GM19035 (cell line): Measurements from ENCODE around the gene SMAD3.
A peak's percentile ranks its signal among the peaks of the same experiment; 100 is the strongest.
"Not testable (repeated sequence)": the region's sequence is repeated elsewhere in the genome, so short reads cannot be mapped to it uniquely, and the experiment has no call there.

Source experiments
- ATAC-seq: cut with Tn5 transposase; IDR thresholded peaks from one replicate; pipeline ENCODE4 v1.9.1; 2021; ENCODE audit not compliant: unreplicated experiment

SMAD3 gene

GRCh38 chr15:67107014-67107812 lies 41.8 kb downstream of the SMAD3 start:
- ATAC-seq: no peak

GRCh38 chr15:67108122-67108961 lies 42.9 kb downstream of the SMAD3 start:
- no peak for ATAC-seq

GRCh38 chr15:67109141-67110034 lies 44.0 kb downstream of the SMAD3 start:
- ATAC-seq: no peak

GRCh38 chr15:67110361-67110781 lies 45.0 kb downstream of the SMAD3 start:
- ATAC-seq: no peak

- ATAC-seq: no peak
These were observed 45.8 kb downstream of the SMAD3 start for GRCh38 chr15:67110958-67111864.

GRCh38 chr15:67114046-67114445 lies 48.6 kb downstream of the SMAD3 start:
- no peak for ATAC-seq

- no peak for ATAC-seq
These were observed 49.6 kb downstream of the SMAD3 start for GRCh38 chr15:67114846-67115585.

- no peak for ATAC-seq
These were observed 50.2 kb downstream of the SMAD3 start for GRCh38 chr15:67115586-67115969.

GRCh38 chr15:67116742-67117141 lies 51.3 kb downstream of the SMAD3 start:
- no peak for ATAC-seq

- ATAC-seq: no peak
These were observed 52.0 kb downstream of the SMAD3 start for GRCh38 chr15:67117370-67117769.

GRCh38 chr15:67118808-67119207 lies 53.4 kb downstream of the SMAD3 start:
- ATAC-seq: no peak

GRCh38 chr15:67119238-67119846 lies 53.9 kb downstream of the SMAD3 start:
- no peak for ATAC-seq

GRCh38 chr15:67120009-67120838 lies 54.8 kb downstream of the SMAD3 start:
- no peak for ATAC-seq

- peak; percentile 66 for ATAC-seq
These were observed 55.6 kb downstream of the SMAD3 start for GRCh38 chr15:67120839-67121643.

- ATAC-seq: no peak
These were observed 56.5 kb downstream of the SMAD3 start for GRCh38 chr15:67121644-67122605.

GRCh38 chr15:67122816-67123215 lies 57.4 kb downstream of the SMAD3 start:
- not testable (repeated sequence) for ATAC-seq
